Astrocyte (in vitro differentiated cells and primary cell): Measurements from ENCODE around the gene HAGHL.

ENCODE experiments used
- CTCF ChIP-seq: IDR thresholded peaks from 2 replicates; pipeline ENCODE4 v1.5.1; 2011; ENCODE audit warnings: low read depth, mild to moderate bottlenecking, inconsistent platforms, low read length, moderate library complexity; ENCODE audit not compliant: insufficient read depth
- EZH2 ChIP-seq: IDR thresholded peaks from 2 replicates; pipeline ENCODE4 v1.6.1; 2012; ENCODE audit warnings: mild to moderate bottlenecking, low read length, inconsistent platforms; ENCODE audit not compliant: insufficient read depth

- TF ChIP-seq CTCF, result no peak
- no peak for TF ChIP-seq EZH2
Observed at GRCh38 chr16:730666-731509, 4.0 kb downstream of the HAGHL start.
